ENCODE results near the gene XRN2.
"Not testable (repeated sequence)": the region's sequence is repeated elsewhere in the genome, so short reads cannot be mapped to it uniquely, and the experiment has no call there.

XRN2 gene

DNA sequence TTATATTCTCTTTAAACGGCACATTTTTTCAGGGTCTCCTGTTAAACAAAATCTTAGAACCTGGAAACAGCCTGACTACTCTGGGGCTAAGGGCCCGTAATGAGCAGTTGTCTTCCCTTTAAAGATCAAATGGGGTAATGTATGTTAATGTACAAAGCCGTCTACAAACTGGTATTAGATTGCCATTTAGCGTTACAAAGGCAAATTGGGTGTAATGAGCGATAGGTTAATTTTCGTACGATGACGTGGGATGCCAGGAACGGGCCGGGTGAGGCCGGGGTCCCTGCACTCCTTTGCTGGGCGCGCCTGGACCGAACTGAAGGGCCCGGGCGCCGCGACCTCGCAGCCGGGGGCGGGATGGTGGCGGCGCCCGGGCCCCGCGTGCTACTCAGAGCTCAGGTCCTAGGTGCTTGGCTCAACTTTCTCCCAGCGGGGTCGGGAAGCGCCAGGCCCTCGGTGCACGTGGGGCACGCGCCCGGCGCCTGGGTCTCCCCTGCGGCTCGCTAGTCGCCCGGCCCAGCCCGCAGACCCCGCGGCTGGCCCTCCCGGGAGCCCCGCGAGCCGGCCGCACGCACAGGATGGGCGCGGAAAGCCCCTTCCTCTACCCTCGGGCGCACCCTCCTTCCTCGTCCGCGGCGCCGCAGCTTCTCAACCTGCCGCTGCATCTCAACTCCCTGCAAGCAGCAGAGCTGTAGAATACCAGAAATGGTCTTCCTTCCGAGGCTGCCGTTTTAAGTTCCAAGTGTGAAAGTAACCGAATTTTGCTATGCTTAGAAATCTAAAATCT is 88.2 kb downstream of the XRN2 start:
- no peak for DNase-seq

DNA sequence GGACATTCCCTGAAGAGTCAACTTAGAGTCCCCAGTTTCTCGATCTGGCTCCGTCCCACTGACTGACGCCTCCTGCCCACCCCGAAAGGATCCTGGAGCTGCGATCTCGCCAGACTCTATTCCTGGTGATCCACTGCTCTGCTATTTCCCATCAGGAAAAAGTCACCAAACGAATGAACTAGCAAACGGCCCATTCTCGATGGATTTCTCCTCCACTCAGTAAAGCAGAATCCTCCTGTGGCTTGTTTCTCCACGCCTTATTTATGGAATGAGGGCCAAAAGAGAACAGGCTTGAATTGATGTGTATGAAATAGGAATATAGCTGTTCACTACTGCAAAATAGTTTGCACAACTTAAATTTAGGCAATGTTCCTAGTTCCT is 88.8 kb downstream of the XRN2 start:
- DNase-seq = no peak

- DNase-seq = no peak
These were observed 90.0 kb downstream of the XRN2 start for GRCh38 chr20:21393166-21393565.

GRCh38 chr20:21393816-21394519 is 90.8 kb downstream of the XRN2 start:
- DNase-seq = no peak

DNA sequence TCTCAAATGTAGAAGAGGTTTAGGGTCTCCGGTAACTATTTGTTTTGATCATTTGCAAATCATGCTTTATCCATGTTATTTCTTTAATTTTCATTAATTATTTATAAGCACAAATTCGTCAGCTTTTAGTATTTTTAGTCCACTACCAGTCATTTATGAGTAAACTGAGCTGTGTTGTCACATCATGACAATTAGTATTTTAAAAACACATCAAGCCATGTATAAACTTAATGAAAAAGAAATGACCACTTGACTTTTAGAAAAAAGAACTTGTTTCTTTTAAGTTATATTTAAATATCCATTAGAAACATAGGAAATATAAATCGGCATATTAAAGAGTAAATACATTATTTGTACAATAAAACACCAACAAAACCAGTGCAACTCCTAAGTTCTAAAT is 91.4 kb downstream of the XRN2 start:
- DNase-seq = no peak

DNA sequence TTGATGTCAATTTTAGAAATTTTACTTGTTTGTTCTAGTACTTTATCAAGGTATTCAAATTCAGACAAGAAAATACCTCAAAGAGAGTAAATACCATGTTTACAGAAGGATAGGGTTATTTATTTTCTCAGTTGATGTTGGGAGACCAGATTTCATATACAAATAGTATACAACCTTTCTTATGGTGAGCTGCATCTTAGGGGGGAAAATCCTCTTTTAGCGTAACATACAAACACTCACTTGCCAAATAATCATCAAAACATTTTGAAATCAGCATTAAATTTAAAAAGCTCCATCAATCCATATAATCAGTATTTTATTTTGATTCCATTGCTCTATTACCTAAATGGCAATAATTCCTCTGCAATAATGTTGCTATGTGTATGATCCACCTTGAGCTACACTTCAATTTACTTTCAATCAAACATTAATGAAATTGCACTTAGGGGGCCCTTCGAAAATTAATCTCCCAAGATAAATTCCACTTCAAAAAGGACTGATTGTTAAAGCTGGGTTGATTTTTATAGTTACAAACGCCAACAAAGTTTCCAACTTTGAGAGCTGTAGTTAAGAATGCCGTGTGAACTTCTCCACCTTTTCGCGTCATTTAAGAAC is 92.0 kb downstream of the XRN2 start:
- no peak for DNase-seq

- DNase-seq = no peak
These were observed 92.8 kb downstream of the XRN2 start for GRCh38 chr20:21395666-21396598.

- no peak for DNase-seq
These were observed 93.6 kb downstream of the XRN2 start for GRCh38 chr20:21396599-21397340.

DNA sequence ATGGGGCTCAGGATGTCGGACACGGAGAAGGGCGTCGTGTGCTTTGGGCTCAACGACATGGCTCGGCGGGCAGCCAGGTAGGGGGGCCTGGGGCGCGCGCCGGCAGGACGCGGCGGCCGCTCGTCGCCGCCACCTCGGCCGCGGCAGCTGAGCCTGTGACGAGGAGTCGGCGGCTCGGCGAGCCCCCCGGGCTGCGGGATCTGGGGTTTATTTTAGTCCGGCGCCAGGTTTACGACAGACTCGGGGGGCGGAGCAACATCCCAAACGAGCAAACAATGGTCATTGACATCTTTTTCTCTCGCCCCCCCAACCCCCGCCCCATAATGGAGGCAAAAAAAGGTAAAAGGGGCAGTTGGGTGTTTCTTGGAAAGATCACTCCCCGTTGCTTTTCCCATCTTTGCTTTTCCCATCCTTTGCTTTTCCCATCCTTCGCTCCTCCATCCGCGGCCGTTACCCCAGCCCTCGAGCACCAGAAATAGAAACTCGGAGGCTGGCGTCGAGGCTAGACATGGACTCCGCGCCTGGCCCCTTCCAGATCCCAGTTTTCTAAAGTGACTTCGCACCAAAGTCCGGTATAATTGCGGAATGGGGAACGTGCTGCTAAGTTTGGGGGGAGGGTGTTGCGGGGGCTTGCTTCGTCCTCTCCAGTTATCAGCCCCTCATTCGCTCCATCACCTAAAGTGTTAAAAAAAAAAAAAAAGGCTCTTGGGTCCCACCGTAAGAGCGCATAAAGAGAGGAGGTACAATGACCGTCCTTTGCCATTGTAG is 94.4 kb downstream of the XRN2 start, which contains the start of gene NKX2-4:
Gene NKX2-4, minus strand, starts transcription at position 186 of the 768 bp plus-strand sequence. Its CDS starts 127 bp downstream, at position 59.
- DNase-seq = no peak

DNA sequence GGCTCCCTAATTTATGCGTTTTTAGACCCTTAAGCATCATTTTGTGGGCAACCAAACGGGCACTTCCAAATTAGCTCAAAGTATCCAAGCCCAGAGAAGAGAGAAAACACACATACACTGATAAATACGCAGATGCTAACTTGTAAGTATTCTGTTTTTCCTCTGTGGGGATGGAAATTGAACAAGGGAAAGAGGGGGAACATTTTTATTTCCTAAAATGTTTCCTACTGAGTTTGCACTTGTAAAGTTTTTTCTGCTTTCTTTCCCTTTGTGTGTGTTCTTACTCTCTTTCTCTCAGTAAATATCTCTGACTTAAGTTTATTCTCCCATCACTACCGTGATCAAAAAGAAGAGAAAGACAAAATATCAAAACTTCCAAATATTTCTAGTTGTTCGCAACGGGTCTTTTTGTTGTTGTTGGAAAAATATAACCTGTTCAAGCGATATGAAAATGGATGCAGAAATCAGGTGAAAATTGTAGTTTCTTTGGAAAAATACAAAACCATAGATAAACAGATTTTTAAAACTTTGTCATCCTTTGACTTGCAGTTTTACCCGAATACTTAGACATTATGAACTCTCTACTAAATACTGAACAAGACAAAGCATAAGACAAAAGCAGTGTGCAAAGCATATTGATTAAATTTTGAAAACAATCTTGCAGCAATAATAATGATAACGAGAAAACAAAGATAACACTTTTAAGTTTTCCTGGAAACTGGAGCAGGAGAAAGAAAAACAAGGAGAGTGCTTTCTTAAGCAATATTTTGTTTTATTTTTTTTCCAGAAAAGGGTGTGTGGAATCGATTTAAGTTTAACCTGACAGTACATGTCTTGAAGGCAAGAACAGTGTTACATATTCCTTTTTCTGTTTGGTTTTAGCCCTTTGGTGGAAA is 95.2 kb downstream of the XRN2 start:
- DNase-seq = no peak

DNA sequence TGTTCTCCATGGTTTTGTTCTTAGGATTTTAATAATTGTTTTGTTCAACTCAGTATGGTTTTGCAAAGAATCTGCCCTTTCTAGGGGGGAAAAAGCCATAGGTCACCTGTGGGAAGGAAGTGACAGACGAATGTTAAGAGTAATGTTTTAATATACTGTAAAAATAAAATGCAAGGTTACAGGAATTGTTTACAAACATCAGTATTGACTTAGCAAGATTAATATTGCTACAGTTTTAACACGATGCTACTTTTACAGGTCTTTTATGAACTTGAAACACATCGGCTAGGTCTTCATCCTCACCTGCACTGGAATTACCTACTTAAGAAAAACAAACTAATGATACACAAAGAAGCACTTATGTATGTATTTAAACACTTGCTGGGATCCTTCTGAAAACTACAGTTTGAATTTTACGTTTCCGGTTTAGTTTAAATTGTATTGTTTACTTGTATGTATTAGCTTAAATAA is 95.9 kb downstream of the XRN2 start:
- no peak for DNase-seq

DNA sequence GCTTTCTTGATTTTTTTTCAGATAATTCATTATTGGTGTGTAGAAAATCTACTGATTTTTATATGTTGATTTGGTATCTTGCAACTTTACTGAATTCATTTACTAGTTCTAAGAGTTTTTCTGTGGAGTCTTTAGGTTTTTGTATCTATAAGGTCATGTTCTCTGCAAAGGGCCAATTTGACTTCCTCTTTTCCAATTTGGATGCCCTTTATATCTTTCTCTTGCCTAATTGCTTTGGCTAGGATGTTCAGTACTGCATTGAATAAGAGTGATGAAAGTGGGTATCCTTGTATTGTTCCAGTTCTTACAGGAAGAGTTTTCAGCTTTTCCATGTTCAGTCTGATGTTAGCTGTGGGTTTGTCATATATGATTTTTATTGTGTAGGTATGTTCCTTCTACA is 108.6 kb downstream of the XRN2 start:
- DNase-seq = no peak

DNA sequence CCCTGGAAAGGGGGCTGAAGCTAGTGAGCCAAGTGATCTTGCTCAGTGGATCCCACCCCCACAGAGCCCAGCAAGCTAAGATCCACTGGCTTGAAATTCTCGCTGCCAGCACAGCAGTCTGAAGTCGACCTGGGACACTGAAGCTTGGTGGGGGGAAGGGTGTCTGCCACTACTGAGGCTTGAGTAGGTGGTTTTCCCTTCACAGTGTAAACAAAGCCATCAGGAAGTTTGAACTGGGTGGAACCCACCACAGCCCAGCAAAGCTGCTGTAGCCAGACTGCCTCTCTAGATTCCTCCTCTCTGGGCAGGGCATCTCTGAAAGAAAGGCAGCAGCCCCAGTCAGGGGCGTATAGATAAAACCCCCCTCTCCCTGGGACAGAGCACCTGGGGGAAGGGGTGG is 110.9 kb downstream of the XRN2 start:
- DNase-seq = not testable (repeated sequence)

DNA sequence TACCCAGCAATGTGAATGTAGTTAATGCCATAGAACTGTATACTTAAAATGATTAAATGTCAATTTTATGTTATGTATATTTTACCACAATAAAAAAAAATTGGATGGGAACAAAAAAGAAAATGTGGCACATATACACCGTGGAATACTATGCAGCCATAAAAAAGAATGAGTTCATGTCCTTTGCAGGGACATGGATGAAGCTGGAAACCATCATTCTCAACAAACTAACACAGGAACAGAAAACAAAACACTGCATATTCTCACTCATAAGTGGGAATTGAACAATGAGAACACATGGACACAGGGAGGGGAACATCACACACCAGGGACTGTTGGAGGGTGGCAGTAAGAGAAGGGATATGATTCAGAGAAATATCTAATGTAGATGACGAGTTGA is 116.0 kb downstream of the XRN2 start:
- DNase-seq = not testable (repeated sequence)

DNA sequence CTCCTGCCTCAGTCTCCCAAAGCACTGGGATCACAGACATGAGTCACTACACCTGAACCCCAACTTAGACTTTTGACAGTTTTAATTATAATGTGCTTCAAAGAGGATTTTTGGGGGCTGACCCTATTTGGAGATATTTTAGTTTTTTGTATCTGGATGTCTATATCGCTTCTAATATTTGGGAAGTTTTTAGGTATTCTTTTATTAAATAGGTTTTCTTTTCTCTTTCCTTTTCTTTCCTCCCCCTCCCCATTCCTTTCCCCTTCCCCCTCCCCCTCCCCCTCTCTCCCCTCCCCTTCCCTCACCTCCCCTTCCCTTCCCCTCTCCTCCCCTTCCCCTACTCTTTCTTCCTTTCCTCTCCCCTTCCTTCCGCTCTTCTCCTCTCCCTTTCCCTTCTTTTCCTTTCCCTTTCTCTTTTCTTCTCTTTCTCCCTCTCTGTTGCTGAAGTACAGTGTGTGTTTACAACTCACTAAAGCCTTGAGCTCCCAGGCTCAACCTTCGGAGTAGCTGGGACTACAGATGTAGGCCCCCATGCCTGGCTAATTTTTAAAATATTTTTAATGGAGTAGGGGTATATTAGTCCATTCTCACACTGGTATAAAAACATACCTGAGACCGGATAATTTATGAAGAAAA is 118.6 kb downstream of the XRN2 start:
- DNase-seq = no peak

GRCh38 chr20:21423712-21424111 is 120.6 kb downstream of the XRN2 start:
- not testable (repeated sequence) for DNase-seq

GRCh38 chr20:21424846-21425245 is 121.7 kb downstream of the XRN2 start:
- DNase-seq = no peak

GRCh38 chr20:21430020-21430419 is 126.9 kb downstream of the XRN2 start:
- no peak for DNase-seq

DNA sequence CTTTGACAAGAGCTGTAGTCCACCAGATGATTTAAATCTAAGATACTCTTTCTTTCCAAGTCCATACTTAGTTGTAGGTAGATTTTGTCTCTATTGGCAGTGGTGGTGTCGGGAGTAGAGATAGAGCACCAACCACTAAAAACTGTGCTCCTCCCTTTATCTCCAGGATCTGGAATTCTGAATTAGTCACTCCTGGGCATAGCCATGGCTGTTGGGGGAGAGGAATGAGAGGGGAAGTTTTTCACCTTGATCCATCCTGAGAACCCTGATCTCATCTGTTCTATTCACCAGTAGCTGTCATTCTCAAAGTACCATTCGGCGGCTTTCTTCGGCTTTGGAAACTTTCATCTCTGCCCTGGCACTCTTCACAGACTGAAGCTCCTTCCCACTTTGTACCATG is 129.8 kb downstream of the XRN2 start:
- no peak for DNase-seq

Data from suppressor macrophage treated with lipopolysaccharide for 4 hours (primary cell).